CD4-positive, alpha-beta T cell treated with Interleukin-1 beta for 1 hour (primary cell): ENCODE measurements around the gene ZMYM5.
"Not testable (repeated sequence)": the region's sequence is repeated elsewhere in the genome, so short reads cannot be mapped to it uniquely, and the experiment has no call there.

Experiments used
- DNase-seq, 2 donors: peaks; one replicate each; pipeline ENCODE4 v3.0.0-alpha.2; 2020 to 2022

The ZMYM5 gene

DNA sequence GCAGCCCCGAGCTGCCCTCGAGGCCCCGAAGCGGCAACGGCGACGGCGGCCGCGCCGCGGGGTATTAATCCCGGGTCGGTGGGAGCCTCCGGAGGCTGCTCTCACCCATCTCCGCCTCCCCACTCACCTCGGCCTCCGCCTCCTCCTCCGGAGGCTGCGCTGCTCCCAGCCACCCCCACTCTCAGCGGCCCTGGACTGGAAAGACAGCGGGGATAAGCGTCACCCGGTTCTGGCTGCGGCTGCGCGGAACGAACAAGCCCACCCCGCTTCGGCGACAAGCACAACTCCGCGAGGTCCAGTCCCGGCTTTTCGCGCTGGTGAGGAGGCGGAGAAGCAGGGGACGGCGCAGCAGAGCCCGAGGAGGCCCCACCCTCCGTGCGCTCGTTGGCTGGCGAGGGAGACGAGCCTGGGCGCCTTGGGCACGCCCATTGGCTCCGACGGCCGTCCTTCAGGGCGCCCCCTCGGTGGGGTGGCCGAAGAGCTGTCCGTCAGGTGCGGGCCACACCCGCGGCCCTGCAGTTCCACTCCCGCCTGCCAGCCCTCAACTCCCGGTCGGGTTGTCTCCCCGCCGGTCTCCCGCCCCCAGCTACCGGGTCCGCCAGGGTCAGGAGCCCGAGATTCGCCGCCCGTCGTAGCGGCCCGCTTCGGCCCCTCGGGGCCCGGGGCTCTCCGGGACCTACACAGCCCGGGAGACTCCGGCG, at the start of gene ZMYM5:
TSS of gene ZMYM5 (minus strand) at position 327 of the 701 bp plus-strand sequence. CDS start 11,469 bp downstream, outside the sequence.
- DNase-seq = peak; percentile 96 to 97

DNA sequence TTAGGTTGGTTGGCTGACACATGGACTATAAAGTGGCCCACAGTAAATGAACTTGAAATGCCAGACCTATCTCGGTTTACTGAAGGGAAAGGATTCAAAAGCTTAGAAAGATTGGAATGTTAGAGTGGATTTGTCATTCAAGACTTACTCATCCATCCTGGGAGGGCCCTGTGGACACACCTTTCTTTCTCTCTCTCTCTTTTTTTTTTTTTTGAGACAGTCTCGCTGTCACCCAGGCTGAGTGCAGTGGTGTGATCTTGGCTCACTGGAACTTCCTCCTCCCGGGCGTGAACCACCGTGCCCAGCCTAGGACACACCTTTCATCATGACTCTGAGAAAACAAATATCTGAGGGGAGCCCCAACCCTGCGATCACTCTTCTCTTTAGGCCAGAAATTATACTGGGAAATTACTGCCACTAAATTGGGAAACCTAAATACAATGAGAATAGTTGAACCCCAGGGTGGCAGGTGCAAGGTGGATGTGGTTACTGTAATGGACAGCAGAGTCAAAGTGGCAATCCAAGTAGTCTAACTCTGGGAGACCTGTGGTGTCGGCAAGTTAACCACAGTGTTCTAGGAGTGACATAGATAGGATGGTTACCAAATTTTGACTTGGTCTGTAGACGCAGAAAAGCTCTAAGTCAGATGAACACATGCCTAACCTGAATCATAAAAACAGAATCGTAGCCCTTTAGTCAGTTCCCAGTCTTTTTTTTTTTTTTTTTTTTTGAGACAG, 47.1 kb upstream of the ZMYM5 start:
- DNase-seq = no peak

DNA sequence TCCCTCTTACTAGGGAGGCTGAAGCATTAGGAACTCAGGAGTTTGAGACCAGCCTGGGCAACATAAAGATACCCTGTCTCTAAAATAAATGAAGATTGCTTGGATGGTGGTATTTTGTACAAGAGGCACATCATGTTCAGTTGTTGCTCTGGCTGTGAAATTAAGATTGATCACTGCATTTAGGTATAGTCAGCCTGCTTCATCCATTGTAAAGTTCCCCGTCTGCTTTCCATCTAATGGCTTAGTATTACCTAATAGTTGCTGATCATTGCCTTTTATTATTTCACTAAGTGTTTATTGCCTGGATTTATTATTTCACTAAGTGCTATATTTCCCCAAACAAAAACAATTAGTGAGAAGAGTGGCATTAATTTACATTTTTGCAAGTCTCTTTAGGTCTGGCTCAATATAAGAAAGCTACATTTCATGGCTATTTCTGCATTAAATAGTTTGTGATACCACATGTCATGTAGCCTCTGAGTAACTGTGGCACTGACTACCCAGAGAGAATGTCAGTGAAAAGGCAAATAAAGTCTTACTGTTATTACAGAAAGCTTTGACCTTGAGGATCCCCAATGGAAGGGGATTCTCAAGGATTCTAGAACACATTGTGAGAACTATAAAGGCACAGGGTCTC, 45.0 kb upstream of the ZMYM5 start:
- no peak for DNase-seq

DNA sequence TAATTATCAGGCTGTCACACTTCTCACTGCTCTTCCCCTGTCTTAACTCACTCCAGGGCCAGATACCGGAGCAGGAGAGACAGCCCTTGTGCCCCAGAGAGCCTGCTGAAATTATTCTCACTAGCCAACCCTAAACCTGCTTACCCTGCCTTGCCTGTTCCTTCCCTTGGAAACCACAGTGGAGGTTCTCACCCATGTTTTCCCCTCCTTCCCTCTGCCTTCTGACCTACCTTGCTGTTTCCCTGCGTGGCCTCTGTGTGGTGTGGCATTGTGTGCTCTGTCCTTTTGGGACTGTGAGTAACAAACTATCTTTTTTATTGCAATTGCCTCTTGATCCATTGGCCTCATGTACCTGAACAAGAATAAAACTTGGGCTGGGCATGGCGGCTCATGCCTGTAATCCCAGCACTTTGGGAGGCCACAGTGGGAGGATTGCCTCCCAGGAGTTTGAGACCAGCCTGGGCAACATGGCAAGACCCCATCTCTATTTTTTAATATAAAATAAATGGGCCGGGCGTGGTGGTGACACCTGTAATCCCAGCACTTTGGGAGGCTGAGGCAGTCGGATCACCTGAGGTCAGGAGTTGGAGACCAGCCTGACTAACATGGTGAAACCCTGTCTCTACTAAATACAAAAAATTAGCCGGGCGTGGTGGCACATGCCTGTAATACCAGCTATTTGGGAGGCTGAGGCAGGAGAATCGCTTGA, 42.2 kb upstream of the ZMYM5 start:
- not testable (repeated sequence) for DNase-seq

DNA sequence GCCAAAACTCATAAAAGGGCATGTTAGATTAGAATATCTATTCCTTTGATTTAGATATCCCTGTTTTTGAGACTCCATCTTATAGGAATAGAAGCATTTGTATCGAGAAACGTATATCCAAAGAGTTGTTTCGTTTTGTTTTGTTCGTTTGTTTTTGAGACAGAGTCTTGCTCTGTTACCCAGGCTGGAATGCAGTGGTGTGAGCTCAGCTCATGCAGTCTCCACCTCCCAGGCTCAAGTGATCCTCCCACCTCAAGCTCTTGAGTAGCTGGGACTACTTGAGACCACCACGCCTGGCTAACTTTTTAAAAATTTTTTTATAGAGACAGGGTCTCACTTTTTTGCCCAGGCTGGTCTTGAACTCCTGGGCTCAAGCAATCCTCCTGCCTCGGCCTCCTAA, 26.6 kb upstream of the ZMYM5 start:
- no peak for DNase-seq

DNA sequence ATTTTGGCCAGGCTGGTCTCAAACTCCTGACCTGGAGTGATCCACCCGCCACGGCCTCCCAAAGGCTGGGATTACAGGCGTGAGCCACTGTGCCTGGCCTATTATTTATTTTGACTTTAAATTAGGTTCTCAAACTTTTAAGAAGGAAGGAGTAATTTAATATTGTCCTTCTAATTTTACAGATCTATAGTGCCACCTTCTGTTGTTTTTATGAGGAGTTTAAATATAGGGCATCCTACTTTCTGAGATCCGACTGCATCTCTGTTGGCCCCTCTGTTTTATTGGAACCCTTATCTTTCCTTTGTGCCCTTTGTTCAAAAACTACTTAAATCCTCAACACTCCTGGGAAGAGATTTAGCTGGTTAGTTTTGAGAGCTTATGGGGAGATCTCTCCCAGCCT, 25.4 kb upstream of the ZMYM5 start:
- peak in 1 of 2 donors; percentile 13 for DNase-seq

DNA sequence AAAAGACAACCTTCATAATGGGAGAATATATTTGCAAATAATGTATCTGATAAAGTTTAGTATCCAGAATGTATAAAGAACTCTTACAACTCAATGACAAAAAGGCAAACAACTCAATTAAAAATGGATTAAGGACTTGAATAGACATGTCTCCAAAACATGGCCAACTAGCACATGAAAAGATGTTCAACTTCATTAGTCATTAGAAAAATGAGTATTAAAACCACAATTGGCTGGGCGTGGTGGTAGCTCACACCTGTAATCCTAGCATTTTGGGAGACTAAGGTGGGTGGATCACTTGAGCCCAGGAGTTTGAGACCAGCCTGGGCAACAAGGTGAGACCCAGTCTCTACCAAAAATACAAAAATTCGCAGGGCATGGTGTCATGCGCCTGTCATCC, 18.8 kb upstream of the ZMYM5 start:
- DNase-seq = no peak

DNA sequence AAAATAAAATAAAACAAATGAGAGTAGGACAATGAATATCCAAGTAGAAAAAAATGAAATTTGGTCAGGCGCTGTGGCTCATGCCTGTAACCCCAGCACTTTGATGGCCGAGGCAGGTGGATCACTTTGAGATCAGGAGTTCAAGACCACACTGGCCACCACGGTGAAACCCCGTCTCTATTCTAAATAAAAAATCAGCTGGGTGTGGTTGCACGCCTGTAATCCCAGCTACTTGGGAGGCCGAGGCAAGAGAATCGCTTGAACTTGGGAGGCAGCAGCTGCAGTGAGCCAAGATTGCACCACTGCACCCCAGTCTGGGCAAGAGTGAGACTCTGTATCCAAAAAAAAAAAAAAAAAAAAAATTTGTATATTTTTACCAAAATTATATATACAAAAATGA, 18.2 kb upstream of the ZMYM5 start:
- DNase-seq = no peak

DNA sequence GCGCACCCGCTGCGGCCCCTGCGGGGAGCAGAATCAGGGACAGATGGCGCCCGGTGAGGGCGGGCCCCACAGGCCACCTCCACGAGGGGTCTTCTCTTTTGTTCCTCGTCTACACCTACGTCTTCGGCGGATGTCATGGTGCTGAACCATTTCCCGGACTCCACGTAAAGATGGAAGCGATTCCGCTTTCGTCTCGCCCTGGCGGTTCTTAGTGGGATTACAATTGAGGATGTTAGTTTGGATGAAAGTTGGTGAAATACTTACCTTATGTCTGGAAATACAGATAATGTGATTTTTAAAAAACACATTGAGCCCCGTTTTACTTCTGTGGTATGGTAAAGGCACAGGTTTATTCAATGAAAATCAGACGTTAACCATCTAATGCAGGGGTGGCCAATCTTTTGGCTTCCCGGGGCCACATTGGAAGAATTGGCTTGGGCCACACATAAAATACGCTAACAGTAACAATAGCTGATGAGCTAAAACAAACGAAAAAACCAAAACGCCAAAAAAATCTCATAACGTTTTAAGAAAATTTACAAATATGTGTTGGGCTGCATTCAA, 1.4 kb upstream of the ZMYM5 start:
- DNase-seq = peak; percentile 76 to 85

DNA sequence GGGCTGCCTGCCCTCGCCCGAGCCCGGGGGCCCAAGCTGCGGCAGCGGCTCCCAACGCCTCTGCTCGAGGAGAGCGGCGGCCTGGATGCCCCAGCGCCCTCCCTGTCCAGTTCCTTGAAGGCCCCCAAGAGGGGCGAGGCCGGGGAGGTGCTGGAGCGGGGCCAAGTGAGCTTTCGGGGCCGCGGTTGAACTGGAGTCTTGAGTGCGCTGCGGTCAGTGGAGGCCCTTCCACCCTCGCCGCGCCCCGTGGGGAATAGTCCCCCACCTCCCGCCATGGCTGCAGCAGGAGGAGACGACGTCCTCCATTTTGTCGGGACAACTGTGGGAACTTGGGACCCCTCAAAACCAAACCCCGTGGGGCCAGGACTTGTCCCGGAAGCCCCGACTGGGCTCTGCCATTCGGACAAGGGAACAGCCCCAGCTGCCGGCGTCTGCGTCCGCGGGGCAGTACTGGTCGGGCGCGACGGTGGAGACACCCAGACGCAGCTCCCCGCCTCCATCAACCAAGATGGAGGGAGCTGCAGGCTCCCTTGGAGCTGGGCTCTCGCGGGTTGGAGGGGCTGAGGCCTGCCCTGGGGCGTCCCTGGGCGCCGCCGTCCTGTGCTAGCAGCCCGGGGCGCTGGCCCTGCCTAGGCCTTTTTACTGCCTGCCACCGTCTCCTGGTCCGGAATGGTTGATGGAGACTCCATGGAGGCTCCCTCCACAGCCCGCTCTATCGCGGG, 736 bp upstream of the ZMYM5 start:
- DNase-seq = peak; percentile 65 to 66

DNA sequence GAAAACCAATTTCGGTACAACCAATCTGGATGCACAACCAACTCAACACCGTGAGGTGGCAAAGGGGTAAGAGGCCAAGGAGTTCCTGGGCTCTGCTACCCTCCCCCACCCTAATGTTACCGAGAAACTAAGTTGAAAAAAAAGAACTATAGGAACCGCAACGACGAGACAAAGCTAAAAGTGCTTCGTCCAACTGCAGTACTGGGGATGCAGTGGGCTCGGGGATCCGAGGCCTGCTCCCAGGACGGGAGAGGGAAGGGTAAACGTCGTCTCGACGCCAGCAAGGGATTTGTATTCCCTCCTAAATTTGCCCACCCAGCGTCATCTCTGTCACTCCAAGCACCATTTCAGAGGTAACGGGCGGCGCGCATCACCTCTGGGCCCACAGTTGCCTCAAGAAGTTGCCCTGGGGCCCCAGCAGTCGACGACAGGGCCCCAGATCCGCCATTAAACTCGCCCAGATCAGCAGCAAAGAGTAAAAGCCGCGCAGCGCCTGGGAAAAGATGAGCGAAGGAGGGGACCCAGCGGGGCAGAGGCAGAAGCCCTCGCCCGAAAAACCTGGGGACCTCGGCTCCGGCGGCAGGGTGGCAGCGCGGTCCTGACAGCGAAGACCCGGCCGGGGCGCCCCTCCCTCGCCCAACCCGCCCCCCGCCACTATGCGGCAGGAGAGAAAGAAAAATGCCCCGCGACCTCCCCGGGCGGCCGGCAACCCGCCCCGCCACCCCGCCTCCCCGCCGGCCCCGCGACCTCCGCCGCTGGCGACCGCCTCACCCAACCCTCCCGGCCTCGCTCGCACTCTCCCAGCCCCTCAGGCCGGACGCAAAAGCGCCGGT, 752 bp downstream of the ZMYM5 start:
- DNase-seq = peak; percentile 27 to 48

DNA sequence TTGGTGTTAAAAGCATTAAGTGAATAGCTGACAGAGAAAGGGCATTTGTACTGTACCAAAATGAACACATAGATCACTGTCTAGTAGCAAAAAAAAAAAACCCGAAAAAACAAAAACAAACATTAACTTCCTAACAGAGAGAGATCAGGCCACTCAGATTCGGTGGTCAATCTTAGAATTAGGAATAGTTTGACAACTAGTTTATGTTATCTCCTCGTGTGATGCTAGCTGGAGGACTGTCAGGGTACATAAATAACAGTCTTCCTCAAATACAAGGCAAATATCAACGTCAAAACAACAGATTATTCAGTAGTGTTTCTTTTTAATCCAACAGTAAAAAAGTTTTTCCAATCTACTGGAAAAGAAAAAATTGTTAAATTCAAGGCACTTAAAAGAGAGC, 1.7 kb downstream of the ZMYM5 start:
- no peak for DNase-seq

DNA sequence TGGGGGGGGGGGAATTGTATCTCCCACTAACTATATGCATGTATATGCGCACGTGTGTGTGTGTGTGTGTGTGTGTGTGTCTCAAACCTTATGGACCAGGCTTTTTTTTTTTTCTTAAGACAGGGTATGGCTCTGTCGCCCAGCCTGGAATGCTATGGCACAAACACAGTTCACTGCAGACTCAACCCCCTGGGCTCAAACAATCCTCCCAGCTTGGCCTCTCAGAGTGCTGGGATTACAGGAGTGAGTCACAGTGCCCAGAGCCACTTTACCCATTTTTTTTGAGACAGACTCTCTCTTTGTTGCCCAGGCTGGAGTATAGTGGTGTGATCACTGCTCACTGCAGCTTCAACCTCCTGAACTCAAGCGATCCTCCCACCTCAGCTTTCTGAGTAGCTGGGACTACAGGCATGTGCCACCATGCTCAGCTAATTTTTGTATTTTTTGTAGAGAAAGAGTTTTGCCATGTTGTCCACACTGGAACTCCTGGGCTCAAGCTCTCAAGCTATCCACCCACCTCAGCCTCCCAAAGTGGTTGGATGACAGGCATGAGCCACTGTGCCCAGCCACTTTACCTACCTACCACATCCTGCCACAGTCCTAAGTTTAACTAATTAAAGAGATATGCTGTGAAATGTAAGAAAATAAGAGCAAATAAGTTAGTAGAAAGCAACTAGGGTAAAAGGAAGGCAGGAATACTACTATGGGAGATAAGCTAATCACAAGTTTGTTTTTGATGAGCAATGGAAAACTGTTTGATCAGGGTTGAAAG, 2.4 kb downstream of the ZMYM5 start:
- peak in 1 of 2 donors; percentile 18 for DNase-seq

DNA sequence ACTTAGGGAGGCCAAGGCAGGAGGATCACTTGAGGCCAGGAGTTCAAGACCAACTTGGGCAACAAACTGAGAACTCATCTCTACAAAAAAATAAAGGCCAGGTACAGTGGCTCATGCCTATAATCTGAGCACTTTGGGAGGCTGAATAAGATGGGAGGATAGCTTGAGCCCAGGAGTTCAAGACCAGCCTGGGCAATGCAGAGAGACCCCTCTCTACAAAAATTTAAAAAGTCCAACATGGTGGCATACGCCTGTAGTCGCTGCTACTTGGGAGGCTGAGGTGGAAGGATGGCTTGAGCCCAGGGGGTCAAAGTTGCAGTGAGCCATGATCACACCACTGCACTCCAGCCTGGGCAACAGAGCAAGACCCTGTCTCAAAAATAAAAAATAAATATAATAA, 5.8 kb downstream of the ZMYM5 start:
- not testable (repeated sequence) for DNase-seq

DNA sequence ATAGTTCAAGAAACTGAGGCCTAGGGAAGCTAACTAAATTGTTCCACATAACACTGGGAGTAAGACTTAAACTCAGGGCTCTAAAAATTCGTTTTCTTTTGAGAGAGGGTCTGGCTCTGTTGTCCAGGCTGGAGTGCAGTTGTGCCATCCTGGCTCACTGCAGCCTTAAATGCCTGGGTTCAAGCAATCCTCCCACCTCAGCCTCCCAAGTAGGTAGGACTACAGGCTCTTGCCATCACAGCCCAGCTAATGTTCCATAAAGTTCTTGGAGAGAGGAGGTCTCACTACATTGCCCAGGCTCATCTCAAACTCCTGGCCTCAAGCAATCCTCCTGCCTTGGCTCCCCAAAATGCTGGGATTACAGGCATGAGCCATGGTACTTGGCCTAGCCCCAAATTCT, 10.7 kb downstream of the ZMYM5 start:
- DNase-seq = no peak

DNA sequence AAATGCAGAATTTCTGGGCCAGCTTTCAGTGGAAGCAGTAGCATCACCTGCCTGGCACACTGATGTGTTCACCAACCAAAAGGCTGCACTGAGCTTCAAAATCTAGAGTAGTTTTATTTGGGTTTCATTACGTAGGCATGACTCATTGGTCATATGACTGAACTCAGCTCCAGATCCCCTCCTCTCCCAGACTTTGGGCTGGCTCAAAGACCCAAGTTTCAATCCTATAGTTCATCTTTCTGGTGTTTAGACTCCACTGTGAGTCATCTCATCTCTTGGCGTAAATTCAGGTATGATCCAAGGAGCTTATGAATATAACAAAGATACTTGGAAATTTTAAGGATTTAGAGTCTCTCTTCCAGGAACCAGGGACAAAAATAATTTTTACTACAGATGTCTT, 17.7 kb downstream of the ZMYM5 start:
- no peak for DNase-seq

DNA sequence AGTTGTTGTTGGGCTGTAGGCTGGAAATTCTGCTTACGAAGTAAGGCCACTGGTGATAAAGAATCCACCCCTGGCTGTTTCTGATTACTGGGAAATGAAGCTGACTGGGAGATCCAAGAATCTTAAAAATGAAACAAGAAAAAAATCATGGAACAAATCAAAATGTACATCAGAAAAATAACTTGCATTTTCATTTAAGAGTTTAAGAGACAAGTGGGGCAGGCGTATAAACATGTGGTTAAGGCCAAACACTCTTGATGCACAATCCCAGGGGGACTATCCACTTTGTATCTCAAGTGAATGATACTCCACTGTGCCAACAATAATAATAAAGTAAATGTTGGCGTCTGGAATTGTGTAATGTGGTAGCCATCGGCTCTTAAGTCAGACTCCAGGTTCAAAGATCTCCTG, 24.6 kb downstream of the ZMYM5 start:
- DNase-seq = no peak

DNA sequence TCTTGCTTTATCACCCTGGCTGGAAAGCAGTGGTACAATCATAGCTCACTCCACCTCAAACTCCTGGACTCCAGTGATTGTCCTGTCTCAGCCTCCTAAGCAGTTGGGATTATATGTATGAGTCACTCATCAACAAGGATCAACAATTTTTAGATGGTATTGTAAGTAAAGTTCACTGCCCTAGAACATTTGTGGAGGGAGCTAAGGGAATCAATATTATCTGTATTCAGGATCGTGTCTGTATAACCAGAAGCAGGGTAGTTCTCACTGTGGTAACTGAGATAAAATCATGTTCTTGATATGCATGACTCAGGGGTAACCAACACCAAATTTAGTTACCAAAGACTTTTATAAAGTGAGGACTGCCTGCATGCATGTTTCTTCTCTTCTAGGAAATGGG, 27.0 kb downstream of the ZMYM5 start:
- DNase-seq = no peak

DNA sequence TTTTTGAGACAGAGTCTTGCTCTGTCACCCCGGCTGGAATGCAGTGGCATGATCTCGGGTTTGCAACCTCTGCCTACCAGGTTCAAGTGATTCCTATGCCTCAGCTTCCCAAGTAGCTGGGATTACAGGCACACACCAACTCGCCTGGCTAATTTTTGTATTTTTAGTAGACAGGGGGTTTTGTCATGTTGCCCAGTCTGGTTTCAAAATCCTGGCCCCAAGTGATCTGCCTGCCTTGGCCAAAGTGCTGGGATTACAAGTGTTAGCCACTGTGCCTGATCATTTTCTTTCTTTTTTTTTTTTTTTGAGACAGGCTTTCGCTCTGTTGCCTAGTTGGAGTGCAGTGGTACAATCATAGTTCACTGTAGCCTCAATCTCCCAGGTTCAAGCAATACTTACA, 28.7 kb downstream of the ZMYM5 start:
- no peak for DNase-seq

DNA sequence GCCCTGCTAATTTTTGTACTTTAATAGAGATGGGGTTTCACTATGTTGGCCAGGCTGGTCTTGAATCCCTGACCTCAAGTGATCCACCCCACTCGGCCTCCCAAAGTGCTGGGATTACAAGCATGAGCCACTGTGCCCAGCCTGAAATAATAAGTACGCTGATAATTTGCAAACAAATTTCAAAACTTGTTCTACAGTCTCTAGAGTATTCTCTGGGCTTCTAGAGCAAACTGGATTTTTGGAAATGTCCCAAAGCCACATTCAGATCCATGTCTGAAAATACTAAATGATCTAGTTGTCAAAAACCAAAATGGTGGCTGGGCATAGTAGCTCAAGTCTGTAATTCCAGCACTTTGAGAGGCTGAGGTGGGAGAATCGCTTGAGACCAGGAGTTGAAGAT, 40.8 kb downstream of the ZMYM5 start:
- no peak for DNase-seq
